GM19043 (cell line): ENCODE data around the gene PDCL2.

Experiments
- ATAC-seq: cut with Tn5 transposase; IDR thresholded peaks from one replicate; pipeline ENCODE4 v1.9.1; 2021; ENCODE audit warnings: low read depth; ENCODE audit not compliant: unreplicated experiment

Gene PDCL2

DNA sequence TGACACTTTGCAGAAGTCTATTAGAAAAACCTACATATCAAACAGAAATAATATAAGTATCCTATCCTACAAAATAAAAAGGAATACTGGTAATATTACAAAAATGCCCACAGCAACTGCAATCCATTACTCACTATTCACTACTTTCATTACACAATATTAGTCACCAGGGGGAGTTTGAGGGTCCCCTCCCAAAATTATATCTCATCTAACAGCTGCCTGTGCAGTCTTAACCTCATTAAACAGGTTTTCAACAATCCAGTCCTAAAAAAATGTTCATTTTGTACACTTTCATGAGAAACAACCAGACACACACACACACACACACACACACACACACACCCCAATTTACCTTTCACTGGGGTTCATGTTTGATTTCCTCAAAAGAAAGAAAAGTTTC lies 48.2 kb downstream of the PDCL2 start:
- no peak for ATAC-seq

DNA sequence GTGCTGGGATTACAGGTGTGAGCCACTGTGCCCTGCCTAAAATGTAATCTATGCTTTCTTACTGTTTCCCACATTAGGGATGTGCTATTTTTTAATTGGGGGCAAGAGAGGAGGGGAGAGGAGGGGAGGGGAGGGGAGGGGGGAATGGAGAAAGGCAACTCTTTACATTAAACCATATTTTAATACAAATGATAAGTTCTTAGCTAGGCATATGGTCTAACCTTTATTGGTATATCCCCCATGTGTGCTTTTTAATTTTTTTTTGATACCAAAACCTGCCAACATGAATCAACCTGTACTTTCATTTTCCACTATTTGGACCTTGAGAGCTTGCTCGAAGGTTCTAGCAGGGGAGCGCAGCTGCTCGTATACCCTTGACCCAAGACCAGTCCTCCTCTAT lies 51.8 kb downstream of the PDCL2 start:
- no peak for ATAC-seq

DNA sequence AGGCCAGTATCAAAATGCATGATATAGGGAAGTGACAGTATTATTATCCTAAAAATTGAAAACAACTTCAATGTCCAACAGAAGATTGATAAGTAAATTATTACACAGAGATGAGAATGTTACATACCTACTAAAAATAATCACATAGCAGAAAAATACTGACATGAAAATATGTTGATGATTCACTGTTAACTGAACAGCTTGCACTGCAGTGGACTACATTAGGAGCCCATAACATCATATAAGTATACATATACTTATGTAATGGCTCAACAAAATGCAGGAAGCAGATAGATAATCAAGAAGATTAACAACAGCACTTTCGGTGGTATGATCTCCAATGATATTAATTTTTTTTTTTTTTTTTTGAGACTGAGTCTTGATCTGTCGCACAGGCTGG lies 52.4 kb downstream of the PDCL2 start:
- ATAC-seq = no peak

DNA sequence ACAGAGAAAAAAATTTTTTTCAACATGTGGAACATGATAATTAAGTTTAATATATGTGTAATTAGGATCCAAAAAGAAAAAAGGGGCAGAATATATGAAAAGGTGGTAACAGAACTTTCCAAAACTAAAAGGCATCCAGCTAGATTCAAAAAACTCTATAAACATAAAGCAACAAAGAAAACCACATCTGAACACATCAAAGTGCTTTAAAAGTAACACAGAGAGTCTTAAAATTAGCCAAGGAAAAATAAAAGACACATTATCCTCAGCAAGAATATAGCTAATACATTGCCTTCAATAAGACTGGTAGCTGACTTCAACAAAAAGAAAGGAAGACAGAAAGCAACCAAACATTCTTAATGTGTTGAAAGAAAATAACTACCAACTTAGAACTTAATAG lies 53.5 kb downstream of the PDCL2 start:
- ATAC-seq = no peak

DNA sequence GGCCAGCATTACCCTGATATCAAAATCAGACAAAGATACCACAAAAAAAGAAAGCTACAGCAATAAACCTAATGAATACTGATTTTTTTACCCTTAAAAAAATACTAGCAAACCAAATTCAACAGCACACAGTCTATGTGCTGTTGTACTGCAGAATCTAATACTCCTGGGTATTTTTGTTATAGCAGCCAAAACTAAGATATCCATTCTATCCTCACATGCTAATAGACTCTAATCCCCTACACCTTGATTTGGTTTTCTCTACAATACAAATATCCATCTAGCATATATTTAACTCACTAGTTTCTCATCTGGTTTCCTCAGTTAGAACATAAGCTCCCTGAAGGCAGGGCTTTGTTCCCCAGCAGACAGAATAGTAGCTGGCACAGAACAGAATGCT lies 57.7 kb downstream of the PDCL2 start:
- no peak for ATAC-seq

DNA sequence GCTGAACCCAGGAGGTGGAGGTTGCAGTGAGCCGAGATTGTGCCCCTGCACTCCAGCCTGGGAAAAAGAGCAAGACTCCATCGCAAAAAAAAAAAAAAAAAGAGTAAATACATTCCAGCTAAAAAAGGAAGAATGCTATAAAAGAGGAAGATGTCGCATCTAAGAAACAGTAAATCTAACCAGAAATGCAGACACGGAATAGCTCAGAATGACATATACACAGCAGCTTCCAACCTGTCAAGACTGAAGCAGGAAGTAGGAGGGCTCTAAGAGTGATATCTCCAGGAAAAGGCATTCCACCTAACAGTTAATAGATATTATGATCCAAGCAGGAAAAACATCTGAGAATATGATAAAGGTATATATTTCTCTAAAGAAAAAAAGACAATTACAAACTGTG lies 61.4 kb downstream of the PDCL2 start:
- ATAC-seq = no peak

DNA sequence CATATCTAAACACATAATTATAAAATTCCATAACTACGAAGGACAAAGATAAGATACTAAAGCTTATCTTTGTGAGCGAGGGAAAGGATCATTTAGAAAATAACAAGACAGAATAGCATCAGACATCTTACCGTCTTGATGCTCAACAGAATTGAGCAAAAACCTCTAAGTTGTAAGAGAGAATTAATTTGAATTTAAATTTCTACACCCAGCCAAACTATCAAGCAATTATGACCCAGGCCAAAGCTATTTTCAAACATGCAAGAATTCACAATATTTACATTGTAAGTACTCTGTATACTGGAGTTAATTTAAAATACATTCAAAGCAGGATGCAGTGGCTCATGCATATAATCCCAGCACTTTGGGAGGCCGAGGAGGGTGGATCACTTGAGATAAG lies 61.9 kb downstream of the PDCL2 start:
- no peak for ATAC-seq

DNA sequence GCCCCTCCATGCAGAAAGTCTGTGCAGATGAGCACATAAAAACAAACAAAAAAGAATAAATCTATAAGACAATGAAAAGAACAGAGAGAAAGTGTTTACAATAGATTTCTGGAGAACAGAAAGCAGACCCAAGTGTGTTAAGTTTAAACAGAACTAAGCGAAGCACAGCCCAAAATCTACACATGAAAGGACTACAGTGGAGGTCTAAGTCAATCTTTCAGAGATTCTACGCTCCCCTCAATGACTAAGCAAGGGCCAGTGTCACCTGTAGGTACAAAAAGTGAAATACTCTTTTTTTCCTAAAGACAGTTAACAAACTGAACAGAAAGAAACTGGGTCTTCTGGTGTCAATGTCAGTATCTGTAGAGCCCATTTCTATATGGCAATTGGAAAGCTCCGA lies 63.6 kb downstream of the PDCL2 start:
- no peak for ATAC-seq

DNA sequence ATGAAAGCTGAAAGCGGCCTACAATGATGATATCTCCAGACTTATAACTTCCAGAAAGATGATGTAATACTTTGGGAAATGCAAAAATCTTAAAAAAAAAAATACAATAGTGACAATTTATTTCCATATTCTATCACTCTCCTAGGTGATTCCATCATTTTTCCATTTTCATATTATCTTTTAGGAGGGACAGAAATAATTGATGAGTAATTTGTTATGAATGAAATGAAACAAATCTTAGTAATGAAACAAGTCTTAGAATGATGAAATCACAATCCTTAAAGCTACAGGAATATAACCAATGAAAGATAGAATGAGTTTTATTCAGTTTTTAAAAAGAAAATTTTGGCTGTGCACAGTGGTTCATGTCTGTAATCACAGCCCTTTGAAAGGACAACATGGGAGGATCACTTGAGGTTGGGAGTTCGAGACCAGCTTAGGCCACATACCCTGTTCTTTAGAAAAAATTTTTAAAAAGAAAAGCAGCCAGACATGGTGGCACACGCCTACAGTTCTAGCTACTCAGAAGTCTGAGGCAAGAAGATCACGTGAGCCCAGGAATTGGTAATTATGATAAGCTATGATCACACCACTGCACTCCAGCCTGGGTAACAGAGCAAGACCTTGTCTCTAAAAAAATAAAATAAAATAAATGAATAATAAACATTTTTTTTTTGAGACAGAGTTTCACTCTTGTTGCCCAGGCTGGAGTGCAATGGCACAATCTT lies 67.0 kb downstream of the PDCL2 start:
- no peak for ATAC-seq

DNA sequence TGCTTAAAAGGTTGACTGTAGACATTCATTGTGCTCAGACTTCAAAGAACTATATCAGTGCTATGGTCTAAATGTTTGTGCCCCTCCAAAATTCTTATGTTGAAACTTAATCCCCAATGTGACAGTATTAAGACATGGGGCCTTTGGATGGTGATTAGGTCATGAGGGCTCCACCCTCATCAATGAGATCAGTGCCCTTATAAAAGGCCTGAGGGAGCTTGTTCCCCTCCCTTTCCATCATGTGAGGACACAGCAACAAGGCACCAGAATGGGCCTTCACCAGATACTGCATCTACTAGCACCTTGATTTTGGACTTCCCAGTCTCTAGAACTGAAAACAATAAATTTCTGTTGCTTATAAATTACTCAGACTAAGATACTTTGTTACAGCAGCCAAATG lies 73.6 kb downstream of the PDCL2 start:
- ATAC-seq = no peak

DNA sequence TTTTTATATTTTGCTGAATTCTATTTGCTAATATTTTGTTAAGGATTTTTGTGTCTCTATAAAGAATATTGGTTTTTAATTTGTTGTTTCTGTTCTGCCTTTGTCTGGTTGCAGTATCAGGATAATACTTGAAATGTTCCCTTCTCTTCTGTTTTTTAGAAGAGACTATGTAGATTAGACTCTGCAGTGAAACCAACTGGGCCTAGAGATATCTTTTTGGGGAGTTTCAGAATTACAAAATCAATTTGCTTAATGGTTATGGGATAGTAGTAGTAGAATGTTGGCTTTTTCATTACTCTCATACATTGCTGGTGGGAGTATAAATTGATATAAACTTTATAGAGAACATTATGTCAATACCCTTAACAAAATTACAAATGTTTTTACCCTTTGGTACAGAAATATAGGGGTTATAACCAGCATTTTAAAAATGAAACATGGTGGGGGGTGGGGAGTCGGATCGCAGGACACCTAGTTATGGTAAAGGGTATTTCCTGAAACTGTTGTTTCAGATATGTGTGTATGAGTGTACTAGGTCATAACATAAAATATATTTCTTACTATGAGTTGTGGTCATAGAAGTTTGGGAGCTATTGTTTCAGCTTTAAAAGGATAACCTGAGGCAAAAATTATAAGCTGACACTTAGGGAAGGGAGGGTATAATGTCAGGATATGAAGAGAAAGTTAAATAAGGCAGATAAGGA lies 74.4 kb downstream of the PDCL2 start:
- ATAC-seq = no peak

DNA sequence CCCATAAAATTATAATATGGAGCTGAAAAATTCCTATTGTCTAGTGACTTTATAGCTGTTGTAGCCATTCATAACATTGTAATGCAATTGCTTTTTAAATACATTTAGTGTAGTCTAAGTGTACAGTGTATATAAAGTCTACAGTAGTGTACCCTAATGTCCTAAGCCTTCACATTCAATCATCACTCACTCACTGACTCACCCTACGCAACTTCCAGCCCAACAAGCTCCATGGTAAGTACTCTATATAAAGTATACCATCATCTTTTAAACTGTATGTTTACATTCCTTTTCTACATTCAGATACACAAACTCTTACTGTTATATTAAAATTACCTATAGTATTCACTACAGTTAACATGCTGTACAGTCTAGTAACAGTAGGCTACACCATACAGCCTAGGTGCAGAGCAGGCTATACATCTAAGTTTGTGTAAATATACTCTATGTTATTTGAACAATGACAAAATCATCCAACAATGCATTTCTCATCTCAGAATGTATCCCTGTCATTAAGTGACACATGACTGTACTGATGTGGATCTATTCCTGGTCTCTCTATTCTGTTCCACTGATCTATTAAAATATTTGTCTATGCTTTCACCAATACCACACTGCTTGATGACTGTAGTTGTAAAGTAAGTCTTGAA lies 79.0 kb downstream of the PDCL2 start:
- no peak for ATAC-seq

DNA sequence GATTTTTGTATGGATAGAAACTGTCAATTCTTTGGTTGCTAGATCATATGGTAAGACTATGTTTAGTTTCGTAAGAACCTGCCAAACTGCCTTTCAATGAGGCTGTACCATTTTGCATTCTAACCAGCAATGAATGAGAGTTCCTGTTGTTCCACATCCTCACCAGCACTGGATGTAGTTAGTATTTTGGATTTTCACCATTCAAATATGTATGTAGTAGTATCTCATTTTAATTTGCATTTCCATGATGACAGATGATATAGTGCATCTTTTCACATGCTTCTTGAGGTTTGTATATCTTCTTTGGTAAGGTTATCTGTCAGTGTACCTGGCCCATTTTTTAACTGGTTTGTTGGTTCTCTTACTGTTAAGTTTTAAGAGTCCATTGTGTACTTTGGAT lies 80.0 kb downstream of the PDCL2 start:
- ATAC-seq = no peak

DNA sequence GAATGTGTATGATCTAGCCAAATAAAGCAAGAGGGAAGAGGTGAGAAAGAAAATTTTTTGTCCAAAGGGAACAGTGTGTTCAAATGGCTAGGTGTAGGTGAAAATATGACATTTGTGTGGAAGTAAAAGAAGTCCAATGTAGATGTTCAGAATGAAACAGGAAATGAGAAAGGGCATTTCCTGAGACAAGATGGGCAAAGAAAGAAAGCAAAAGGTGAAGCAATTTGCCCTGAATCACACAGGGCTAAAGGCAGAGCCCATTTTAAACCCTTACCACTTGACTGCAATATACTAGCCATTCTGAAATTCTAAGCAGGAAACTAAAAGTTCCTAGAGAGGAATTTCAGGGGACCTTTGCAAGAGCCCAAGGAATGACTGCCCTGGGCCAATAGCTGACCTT lies 81.4 kb downstream of the PDCL2 start:
- no peak for ATAC-seq

DNA sequence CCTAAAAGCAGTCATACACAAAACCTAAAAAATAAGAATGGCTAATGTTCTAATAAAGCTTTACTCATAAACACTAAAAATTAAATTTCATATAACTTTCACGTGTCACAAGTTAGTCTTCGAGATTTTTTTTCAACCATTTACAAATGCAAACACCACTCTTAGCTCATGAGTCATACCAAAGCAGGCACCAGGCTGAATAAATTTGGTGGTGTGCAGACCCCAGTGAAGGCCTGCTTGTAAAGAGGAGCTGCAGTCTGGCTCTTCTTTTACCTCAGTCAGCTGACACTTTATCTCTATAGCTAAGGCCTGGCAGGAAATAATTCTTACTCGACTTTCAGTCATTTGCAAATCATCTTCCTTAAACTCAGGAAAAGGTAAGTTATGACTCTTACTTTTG lies 82.8 kb downstream of the PDCL2 start:
- no peak for ATAC-seq

DNA sequence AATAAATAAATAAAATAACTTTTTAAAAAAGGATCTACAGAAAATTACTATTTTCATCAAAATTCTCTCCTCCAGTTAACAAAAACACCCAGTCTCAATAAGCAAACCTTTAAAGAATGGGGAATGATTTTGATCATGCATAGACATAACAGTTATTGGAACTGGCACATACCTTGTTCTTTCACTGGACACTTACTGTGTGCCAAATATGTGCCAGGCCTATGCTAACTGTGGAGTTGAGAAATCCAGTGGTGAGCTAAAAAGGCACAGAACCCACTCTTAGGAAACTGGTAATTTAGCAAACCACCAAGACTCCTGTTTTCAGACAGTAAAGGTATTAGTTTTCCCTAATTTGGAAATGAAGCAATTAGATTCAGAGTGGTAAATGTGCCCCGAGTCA lies 84.4 kb downstream of the PDCL2 start:
- no peak for ATAC-seq
